GM19455 (cell line): ENCODE results near the gene E2F2.

ENCODE experiments used
- ATAC-seq: cut with Tn5 transposase; IDR thresholded peaks from one replicate; pipeline ENCODE4 v1.9.1; 2021; ENCODE audit not compliant: unreplicated experiment

E2F2 gene

GRCh38 chr1:23466423-23466989 is 64.5 kb downstream of the E2F2 start:
- no peak for ATAC-seq

GRCh38 chr1:23463286-23463685 is 67.7 kb downstream of the E2F2 start:
- ATAC-seq: no peak

- ATAC-seq: no peak
Measured at GRCh38 chr1:23462766-23463165, 68.3 kb downstream of the E2F2 start.

GRCh38 chr1:23461050-23461449 is 70.0 kb downstream of the E2F2 start:
- no peak for ATAC-seq

DNA sequence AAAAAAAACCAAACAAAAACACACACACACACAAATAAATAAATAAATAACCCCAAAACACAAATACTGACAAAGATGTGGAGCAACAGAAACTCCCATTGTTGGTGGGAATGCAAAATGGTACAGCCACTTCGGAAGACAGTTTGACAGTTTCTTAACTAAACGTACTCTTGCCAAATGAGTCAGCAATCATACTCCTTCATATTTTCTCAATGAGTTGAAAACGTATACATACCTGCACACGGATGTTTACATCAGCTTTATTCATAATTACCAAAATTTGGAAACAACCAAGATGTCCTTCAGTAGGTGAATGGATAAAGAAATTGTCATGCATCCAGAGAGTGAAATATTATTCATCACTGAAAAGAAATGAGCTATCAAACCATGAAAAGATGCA is 70.5 kb downstream of the E2F2 start:
- no peak for ATAC-seq

GRCh38 chr1:23459338-23459757 is 71.7 kb downstream of the E2F2 start:
- ATAC-seq: no peak
